Retinal pigment epithelial cell (primary cell): ENCODE data around the gene HOXB9.

Source experiments
- DNase-seq: peaks from one replicate; pipeline ENCODE4 v3.0.0-alpha.2; 2010; ENCODE audit warnings: low read depth
- H3K4me3 ChIP-seq: 2 replicates; pipeline ENCODE4 v1.5.1; 2011; ENCODE audit warnings: mild to moderate bottlenecking, low read length, control low read depth, moderate library complexity
- TF ChIP-seq, protein P1 (sequence below): conservative IDR thresholded peaks from 2 replicates; pipeline ENCODE4 v1.5.1; 2011; ENCODE audit warnings: low read depth, low read length, control low read depth, inconsistent platforms

The HOXB9 gene

DNA sequence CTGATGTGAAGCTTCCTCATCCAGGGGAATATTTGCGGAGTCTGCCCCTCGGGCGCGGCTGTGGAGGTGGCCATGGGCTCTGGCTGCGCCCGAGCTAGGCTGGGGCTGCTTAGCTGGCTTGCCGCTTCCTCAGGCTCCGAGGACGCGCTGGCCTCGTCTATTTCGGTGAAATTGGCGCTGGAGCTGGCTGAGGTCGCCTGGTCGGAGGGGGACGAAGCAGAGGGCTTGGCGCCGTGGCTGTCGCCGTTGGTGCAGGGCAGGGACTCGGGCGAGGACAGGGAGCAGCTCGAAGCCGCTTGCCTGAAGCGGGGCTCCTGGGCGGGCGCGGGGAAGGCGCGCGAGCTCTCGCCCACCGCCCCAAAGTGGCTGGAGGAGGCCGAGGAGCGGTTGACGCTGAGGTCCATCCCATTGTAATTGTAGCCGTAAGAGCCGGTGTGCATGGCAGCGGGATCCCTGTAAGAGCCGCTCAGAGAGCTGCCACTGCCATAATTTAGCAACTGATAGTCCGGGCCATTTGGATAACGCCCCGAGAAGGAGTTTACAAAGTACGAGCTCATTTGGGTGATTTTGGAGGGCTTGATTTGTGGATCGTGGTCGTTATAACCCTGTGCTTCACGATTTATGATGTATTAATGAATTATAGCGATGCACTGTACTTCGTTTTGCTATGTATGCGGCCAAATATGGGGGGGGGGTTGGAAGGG is 32.9 kb downstream of the HOXB9 start, which contains the start of gene HOXB5:
Gene HOXB5 (minus strand): TSS at position 654 of the 704 bp plus-strand sequence. CDS start 97 bp downstream, at position 557.
- no peak for DNase-seq
- H3K4me3 ChIP-seq, result no peak within 1 kb of the TSS
- TF ChIP-seq, protein P1, sequence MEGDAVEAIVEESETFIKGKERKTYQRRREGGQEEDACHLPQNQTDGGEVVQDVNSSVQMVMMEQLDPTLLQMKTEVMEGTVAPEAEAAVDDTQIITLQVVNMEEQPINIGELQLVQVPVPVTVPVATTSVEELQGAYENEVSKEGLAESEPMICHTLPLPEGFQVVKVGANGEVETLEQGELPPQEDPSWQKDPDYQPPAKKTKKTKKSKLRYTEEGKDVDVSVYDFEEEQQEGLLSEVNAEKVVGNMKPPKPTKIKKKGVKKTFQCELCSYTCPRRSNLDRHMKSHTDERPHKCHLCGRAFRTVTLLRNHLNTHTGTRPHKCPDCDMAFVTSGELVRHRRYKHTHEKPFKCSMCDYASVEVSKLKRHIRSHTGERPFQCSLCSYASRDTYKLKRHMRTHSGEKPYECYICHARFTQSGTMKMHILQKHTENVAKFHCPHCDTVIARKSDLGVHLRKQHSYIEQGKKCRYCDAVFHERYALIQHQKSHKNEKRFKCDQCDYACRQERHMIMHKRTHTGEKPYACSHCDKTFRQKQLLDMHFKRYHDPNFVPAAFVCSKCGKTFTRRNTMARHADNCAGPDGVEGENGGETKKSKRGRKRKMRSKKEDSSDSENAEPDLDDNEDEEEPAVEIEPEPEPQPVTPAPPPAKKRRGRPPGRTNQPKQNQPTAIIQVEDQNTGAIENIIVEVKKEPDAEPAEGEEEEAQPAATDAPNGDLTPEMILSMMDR, result no peak

DNA sequence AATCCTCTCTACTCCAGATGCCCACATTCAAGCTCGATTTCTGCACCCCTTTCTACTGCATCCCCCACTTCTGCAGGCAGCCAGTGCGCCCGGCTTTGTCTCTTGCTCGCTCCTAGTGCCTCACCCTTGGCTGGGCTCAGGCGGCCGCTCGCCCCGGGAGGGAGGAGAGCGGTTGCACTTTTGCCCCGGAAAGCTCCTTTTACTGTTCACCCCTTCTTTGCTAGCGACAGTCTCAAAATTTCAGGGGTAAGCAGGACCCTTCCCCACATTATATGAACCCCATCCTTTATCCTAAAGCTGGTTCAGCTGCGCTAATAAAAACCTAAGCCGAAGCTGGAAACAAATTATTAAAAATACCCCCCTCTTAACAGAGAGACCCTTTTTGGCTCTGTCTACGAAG is 33.6 kb downstream of the HOXB9 start:
- TF ChIP-seq, protein P1, result no peak
- H3K4me3 ChIP-seq, result no peak overlapping the region

DNA sequence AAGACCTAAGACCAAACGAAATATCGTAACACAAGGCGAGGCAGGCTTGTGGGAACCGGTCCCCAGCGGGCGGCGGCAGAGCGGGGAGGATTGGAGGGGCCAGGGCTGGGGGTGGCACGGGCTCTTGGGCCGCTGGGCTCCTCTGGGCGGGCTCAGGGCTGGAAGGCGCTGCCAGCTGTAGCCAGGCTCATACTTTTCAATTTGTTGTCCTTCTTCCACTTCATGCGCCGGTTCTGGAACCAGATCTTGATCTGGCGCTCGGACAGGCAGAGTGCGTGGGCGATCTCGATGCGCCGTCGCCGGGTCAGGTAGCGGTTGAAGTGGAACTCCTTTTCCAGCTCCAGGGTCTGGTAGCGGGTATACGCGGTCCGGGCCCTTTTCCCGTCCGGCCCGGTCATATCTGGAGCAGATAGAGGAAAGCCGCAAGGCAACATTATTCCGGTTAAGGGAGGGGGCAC is 34.1 kb downstream of the HOXB9 start:
- no peak for DNase-seq
- H3K4me3 ChIP-seq, result no peak overlapping the region
- TF ChIP-seq, protein P1, result no peak

More for the DNA sequence above, 33.6 kb downstream of the HOXB9 start:
- DNase-seq, result no peak

DNA sequence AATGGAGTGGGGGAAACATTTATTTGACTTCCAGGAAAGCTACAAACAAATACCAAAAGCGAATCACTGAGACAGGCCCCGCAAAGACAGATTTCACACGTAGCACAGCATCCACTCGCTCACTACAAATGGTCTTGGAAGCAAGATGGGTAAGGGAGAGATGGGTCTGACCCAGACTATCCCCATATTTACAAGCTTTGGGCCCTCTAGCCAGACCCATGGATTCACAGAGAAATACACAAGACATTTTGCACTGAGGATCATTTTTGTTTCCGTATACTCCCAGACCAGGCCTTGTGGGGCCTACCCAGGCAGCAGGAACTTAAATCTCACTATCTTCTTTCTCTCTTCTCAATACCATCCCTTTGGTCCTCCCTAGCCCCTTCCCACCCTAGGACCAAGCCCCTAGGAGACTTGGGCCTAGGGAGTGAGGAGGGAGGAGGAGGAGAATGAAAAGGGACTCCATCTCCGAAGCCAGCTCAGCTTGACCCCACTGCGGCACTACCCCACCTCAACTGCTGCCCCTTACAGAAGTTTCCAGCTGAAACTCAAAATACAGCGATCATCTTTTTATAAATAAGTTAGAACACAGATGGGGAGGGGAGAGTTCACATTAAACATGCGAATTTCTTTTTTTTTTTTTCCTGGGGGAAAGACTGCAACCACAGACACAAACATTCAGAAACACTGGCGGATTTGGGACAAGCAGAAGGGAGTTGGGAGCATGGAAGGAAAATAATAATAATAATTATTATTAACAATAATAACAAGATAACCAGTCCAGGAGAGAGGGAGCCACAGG is 34.7 kb downstream of the HOXB9 start:
- DNase-seq, result no peak
- TF ChIP-seq, protein P1, result no peak
- H3K4me3 ChIP-seq, result no peak overlapping the region

DNA sequence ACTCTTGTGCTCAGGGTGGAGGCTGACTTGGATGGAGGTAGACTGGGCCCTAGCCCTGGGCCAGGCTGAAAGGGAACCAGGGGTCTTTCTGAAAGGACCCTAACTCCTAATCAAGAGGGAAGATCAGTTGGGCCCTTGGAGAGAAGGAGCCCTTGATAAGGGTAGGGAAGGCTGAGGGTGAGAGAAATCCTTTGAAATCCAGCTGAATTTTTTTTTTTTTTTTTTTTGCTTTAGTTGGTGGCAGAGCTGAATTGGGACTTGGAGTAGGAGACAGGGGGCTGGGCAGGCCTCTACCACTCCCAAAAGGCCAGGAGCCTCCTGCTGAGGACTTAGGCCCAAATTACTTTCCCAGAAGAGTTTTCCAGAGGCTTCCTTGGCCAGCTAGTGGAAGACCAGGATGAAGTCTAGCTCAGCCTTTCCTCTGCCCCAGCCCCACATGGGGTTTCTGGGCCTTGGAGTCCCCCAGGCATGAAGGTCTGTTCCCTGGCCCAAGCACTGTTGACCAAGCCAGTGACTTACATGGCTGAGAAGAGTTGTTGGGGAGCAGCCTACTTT is 35.5 kb downstream of the HOXB9 start:
- H3K4me3 ChIP-seq, result no peak overlapping the region
- DNase-seq, result no peak
- TF ChIP-seq, protein P1, result no peak

DNA sequence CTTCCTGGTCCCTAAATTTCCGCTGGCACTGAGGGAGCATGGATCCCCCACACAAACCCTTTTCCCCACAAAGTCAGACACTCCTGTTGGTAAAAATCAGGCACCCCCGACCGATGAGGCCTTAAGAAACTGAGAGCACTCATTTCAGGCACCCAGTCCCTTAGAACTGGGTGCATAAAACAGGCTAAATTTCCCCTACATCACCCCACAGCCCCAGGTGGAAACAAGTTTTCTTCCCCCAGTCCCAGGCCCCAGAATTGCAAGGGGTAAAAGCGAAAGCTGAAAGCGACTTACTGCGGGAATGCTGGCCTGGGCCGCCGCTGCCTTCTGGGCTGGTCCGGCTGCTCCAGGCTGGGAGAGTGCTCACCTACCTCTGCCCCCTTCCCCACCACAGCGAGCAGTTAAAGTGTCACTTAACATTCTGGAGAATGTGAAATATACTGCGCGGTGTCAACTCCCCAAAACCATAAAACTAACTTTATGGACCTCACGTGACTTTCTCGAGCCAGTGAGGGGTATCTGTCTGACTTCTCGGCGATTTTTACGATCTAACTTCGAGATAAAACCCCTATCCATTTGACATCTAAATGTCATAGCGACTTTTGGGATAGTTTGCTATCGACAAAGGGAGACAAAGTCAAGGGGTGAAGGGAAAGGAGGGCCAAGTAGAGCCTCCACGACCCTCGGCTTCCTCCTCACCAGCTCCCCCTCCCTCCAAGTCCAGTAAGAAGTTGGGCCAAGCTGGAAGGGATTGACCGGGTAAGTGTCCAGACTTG is 36.1 kb downstream of the HOXB9 start, which contains the start of gene HOXB3:
Gene HOXB3 (minus strand): TSS at position 411 of the 776 bp plus-strand sequence. CDS start 37,767 bp downstream, outside the sequence.
- DNase-seq, result no peak
- no peak within 1 kb of the TSS for H3K4me3 ChIP-seq

More for the DNA sequence above, 36.1 kb downstream of the HOXB9 start, which contains the start of gene HOXB3:
- TF ChIP-seq, protein P1, result no peak
